NCI-H2029 treated with DMSO at 0.1 percent for 48 hours (cell line): ENCODE data around the gene SLC10A7.

ENCODE experiments used
- DNase-seq: peaks from one replicate; lab custom pipeline; 2025; lab: John Stamatoyannopoulos, UW

Gene SLC10A7

DNA sequence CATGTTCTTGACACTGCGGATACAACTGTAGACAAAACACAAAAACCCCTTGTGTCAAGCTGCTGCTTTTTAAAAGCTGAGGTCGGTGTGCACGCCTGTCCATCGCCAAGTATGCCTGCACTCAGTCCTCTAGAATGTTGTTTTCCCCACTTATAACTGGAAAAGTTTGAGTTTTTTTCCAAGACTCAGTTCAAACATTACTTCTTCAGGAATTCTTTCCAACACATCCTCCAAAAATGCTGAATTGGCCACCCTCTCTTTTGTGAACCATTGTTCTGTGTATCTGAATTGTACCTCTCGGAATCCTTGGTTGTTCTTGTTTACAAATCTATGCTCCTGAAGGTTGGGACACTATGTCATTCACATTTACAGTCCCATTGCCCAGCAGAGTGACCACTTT, 212.8 kb downstream of the SLC10A7 start:
- DNase-seq, result no peak

DNA sequence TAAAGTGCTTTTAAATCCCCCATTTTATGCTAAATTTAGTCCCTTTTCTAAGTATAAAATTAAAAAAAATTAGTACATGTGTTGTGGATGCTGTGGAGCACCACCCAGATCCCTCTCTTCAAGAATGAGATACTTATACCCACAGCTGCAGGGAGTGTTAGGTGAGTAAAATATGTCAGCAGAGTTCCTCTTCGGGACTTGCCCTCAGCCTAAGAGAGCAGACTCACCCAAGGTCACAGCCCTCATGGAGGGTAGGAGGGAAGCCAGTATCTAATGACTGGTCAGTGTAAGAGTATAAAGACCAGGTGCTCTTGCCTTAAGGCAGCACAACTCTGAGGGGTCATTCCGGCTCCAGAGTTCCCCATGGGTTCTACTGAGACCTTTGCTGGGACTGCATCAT, 218.9 kb downstream of the SLC10A7 start:
- DNase-seq, result no peak

GRCh38 chr4:146299607-146300006, 222.1 kb downstream of the SLC10A7 start:
- no peak for DNase-seq

GRCh38 chr4:146294776-146295175, 227.0 kb downstream of the SLC10A7 start:
- DNase-seq, result no peak

DNA sequence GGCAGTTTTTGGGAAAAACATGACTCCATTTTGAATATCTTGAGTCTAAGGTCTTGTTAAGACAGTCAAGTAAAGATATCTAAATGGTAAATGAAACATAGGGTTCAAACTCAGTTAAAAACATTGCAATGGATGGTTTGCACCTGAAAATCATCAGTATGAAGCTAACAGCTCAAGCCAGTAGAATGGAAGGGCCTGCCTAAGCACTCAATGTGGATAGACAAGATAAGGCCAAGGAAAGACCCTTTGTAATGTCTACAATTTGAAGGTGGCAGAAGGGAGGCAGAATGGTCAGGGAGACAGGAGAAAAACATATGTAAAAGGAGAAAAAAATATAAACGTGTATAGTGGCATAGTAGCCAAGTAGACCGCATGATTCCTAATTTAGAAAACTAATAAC, 229.2 kb downstream of the SLC10A7 start:
- no peak for DNase-seq

GRCh38 chr4:146291313-146291712, 230.4 kb downstream of the SLC10A7 start:
- DNase-seq, result no peak

DNA sequence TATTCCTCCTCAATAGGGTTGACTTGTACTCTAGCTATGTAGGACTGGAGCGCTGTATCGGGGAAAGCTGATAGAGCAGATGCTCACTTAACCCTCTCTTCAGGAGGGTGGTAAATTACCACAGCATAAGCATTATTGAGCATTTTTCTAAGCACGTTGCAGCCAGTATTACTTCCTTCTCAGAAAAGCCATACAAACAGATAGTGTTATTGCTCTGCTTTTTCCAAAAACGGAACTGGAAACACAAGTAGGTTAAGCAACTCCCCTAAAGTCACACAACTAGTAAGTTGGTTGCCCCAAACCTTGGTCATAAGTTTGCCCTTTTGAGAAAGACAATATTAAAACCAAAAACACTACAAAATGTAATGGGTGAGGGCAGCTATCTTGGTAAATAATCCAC, 233.5 kb downstream of the SLC10A7 start:
- no peak for DNase-seq

- no peak for DNase-seq
Observed at GRCh38 chr4:146285037-146285436, 236.7 kb downstream of the SLC10A7 start.

- DNase-seq, result no peak
Observed at GRCh38 chr4:146283758-146284651, 237.7 kb downstream of the SLC10A7 start.

- DNase-seq, result no peak
Observed at GRCh38 chr4:146282657-146283056, 239.1 kb downstream of the SLC10A7 start.

DNA sequence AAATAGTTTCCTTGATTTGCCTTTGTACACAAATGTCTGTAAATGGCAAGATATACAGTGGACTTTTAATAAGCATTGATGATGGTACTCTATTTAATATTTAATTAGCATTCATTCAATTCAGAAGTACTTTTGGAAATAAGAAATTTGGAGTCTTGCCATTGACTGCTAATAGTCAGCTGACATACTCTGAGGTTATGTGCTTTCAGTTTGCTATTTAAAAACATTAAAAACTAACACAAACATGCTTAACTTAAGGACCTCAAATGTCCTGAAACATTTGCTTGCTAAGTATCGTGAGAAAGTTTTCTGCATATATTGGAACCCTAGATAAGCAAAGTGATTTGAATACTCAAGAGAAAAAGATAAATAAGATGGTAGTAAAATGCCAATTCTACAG, 242.8 kb downstream of the SLC10A7 start:
- DNase-seq, result no peak

DNA sequence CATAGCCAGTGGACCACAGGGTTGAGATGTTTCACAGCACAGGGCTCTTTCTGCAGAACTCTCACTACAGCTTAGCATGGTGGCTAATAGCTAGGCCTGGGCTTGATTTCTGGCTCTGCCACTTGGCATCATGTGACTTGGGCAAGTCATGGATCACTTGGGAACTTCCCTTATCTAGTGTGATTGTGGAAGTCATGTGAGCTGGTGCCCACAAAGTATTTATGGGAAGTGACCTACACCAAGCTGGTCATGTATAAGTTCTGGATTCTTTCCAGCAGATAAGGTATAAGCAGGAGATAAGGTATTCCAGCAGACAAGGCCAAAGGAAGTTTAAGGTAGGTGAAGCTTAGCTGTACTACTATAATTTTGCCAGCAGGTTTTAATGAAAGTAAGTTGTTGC, 246.4 kb downstream of the SLC10A7 start:
- DNase-seq, result no peak

DNA sequence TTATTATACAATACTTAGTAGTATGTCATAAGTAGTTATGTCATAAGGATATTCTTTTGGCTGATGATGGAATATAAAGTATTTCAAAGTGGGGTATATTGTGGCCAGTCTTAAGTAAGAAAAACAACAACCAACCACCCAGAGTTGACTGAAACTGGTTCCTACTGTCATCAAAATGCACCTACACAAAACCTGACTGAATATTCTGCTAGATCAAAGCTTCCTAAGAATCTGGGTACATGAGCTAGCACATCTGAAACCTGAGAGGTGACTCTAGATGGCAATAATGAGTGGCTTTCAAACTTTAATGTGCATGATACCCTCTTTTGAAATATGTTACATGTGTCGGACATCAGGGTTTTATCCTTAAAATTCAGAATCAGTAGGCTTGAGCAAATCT, 247.0 kb downstream of the SLC10A7 start:
- no peak for DNase-seq

DNA sequence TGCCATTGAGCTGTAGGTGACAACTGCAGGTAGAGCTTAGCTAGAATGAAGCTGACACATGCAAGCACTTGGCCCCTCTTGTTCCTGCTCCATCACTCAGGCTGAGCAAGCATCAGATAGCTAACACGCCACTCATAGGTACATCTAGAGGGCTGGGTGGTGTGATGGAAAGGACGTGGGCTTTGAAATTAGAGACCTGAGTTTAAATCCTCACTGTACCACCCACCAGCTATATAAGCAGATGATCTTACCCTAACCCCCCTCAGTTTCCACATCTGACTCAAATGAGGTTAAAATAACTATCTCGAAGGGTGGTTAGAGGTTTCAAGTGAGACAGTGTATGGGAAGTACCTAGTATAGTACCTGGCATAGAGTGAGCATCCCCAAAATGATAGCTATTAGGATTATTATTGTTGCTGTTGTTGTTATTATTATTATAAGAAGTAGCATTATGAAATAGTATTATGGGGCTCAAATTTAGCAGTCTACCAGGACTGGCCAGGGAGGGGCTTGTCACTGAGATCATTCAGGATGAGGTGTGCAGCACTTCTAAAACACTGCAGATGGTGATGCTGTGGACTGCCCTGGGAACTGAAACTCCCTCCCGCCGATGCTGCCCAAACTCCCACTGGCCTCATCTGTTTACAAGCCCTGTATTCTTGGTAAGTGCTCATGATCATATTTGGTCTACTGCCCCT, 248.4 kb downstream of the SLC10A7 start:
- DNase-seq, result no peak

GRCh38 chr4:146271466-146271865, 250.3 kb downstream of the SLC10A7 start:
- no peak for DNase-seq

GRCh38 chr4:146269228-146269653, 252.5 kb downstream of the SLC10A7 start:
- no peak for DNase-seq

GRCh38 chr4:146267826-146268225, 253.9 kb downstream of the SLC10A7 start:
- DNase-seq, result no peak

DNA sequence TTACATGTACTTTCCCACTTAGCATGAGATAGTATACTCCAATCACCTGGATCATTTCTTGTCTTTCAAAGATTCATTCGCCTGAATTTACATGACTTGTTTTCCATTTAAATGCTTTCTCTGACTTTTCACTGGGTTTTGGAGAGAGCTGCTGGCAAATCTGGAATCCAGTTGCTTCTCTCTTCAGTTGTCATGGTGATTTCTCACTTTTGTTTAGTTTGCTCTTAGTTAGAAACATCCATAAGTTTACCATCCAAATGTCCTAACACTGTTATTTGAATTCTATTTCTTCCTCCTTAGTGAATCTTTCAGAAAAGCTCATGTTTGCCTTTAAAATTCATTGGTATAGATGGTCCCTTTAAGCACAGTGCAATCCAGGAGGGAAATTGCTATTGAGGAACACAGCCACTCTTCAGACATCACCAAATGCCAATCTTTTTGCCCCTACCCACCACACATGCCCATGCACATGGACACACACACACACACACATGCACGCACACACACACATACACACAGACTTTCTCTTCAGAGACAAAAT, 255.7 kb downstream of the SLC10A7 start:
- no peak for DNase-seq

DNA sequence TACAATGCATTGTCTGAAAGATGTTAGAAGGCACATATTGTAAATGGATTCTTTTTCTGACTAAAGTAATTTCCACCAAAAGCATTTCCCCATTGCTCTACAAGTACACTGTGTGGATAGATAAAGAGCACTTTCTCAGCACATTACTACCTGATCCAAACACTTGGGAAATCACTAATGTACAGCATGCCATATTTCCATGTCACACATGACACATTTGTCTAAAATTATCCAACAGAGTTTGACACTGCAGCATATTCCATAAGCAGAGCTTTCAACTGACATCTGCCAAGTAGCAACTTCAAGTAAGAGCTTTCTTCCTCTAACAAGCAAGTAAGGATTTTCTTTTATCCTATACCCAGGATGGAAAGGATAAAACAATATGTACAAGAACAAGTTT, 257.9 kb downstream of the SLC10A7 start:
- DNase-seq, result no peak

- no peak for DNase-seq
Observed at GRCh38 chr4:146261041-146261440, 260.7 kb downstream of the SLC10A7 start.

- no peak for DNase-seq
Observed at GRCh38 chr4:146260521-146260920, 261.2 kb downstream of the SLC10A7 start.

DNA sequence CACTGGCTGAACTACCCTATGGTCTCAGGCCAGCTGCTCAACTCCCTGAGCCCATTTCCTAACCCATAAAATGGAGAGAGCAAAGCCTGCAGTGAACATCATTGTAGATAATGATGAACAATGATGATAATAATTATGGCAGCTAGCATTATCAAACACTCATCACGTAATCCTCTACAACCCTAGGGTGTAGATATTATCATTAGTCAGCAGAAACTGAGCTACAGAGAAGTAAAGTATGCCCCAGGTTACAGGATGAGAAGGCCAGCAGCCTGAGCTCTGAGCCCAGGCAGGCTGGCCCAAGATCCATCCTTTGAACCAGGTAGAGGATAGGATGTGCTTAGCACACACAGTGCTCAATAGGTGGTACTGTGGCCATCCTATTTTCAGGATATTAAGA, 264.2 kb downstream of the SLC10A7 start:
- no peak for DNase-seq

DNA sequence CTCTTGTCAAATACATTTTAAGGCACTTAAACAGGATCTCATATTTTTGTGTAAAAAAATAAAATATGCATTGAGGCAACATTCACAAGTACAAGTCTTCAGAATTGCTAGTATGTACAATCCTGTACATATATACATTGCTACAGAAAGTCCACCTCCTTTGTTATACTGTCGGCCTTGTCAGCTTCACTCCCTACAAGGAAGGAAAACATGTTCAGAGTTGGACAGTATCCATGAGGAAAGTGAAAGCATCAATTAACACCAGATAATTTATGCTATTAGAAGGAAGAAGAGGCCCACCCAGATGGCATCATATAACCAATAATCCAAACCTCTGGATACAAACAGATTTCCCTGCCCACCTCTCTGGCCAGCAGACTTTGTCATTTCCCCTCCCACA, 265.4 kb downstream of the SLC10A7 start:
- no peak for DNase-seq
